H9 (cell line): ENCODE data around the gene GALNT10. TPM values are rescaled to one million over a fixed set of nuclear protein-coding genes. Genes with fewer than 3 reads are reported as not detected.

Experiments
- DNase-seq: peaks from one replicate; pipeline ENCODE4 v3.0.0-alpha.2; 2017
- H2AFZ ChIP-seq: one replicate; pipeline ENCODE4 v1.6.1; 2013; ENCODE audit warnings: mild to moderate bottlenecking, low read length, control low read depth, moderate library complexity
- H2AK5ac ChIP-seq: 2 replicates; pipeline ENCODE4 v1.6.1; 2013; ENCODE audit warnings: low read length, control low read depth, mixed read lengths; ENCODE audit not compliant: insufficient read length
- H2BK120ac ChIP-seq: one replicate; pipeline ENCODE4 v1.6.1; 2013; ENCODE audit warnings: low read depth, mild to moderate bottlenecking, low read length, control low read depth, inconsistent platforms; ENCODE audit not compliant: poor library complexity, severe bottlenecking
- H2BK12ac ChIP-seq: 2 replicates; pipeline ENCODE4 v1.6.1; 2013; ENCODE audit warnings: low read length, control low read depth, mixed read lengths, low read depth; ENCODE audit not compliant: insufficient read length
- H2BK15ac ChIP-seq: 2 replicates; pipeline ENCODE4 v1.6.1; 2013; ENCODE audit warnings: low read depth, low read length, control low read depth
- H2BK20ac ChIP-seq: one replicate; pipeline ENCODE4 v1.6.1; 2013; ENCODE audit warnings: low read depth, mild to moderate bottlenecking, low read length, control low read depth, inconsistent platforms; ENCODE audit not compliant: poor library complexity, severe bottlenecking
- H2BK5ac ChIP-seq: 2 replicates; pipeline ENCODE4 v1.6.1; 2013; ENCODE audit warnings: low read length, control low read depth, mixed read lengths; ENCODE audit not compliant: insufficient read length
- H3K14ac ChIP-seq: 2 replicates; pipeline ENCODE4 v1.6.1; 2013; ENCODE audit warnings: low read length, control low read depth; ENCODE audit not compliant: insufficient read depth
- H3K18ac ChIP-seq: 2 replicates; pipeline ENCODE4 v1.6.1; 2013; ENCODE audit warnings: low read depth, mild to moderate bottlenecking, mixed read lengths, low read length, control low read depth; ENCODE audit not compliant: insufficient read length
- H3K23ac ChIP-seq: 2 replicates; pipeline ENCODE4 v1.6.1; 2013; ENCODE audit warnings: low read length, control low read depth, mixed read lengths, low read depth; ENCODE audit not compliant: insufficient read length
- H3K23me2 ChIP-seq: 2 replicates; pipeline ENCODE4 v1.6.1; 2013; ENCODE audit warnings: low read depth, mild to moderate bottlenecking, mixed read lengths, low read length, control low read depth; ENCODE audit not compliant: insufficient read length, poor library complexity, severe bottlenecking
- H3K27ac ChIP-seq: 2 replicates; pipeline ENCODE4 v1.5.1; 2013; ENCODE audit warnings: low read length, control low read depth, mixed read lengths, low read depth; ENCODE audit not compliant: insufficient read length
- H3K27me3 ChIP-seq: 2 replicates; pipeline ENCODE4 v1.6.1; 2013; ENCODE audit warnings: low read length, control low read depth, inconsistent platforms; ENCODE audit not compliant: insufficient read depth
- H3K4ac ChIP-seq: 2 replicates; pipeline ENCODE4 v1.6.1; 2013; ENCODE audit warnings: low read depth, mild to moderate bottlenecking, control low read depth, inconsistent platforms, low read length, moderate library complexity
- H3K4me1 ChIP-seq: 2 replicates; pipeline ENCODE4 v1.6.1; 2013; ENCODE audit warnings: low read length, control low read depth, inconsistent platforms; ENCODE audit not compliant: insufficient read depth
- H3K4me2 ChIP-seq: 2 replicates; pipeline ENCODE4 v1.6.1; 2013; ENCODE audit warnings: low read length, control low read depth, mixed read lengths; ENCODE audit not compliant: insufficient read length, insufficient read depth
- H3K56ac ChIP-seq: 2 replicates; pipeline ENCODE4 v1.6.1; 2013; ENCODE audit warnings: low read depth, mild to moderate bottlenecking, mixed read lengths, low read length, control low read depth; ENCODE audit not compliant: insufficient read length
- H3K79me1 ChIP-seq: 2 replicates; pipeline ENCODE4 v1.6.1; 2013; ENCODE audit warnings: low read depth, mild to moderate bottlenecking, moderate library complexity, low read length, control low read depth, inconsistent platforms; ENCODE audit not compliant: insufficient read depth, poor library complexity, severe bottlenecking
- H3K79me2 ChIP-seq: 2 replicates; pipeline ENCODE4 v1.6.1; 2013; ENCODE audit warnings: low read length, control low read depth, inconsistent platforms; ENCODE audit not compliant: insufficient read depth
- H3K9ac ChIP-seq: 2 replicates; pipeline ENCODE4 v1.6.1; 2013; ENCODE audit warnings: low read length, control low read depth, mixed read lengths; ENCODE audit not compliant: insufficient read length; ENCODE audit errors: extremely low read depth
- H3K9me3 ChIP-seq: one replicate; pipeline ENCODE4 v1.6.1; 2013; ENCODE audit warnings: low read depth, low read length, inconsistent platforms; ENCODE audit not compliant: control insufficient read depth
- H3T11ph ChIP-seq: one replicate; pipeline ENCODE4 v1.6.1; 2013; ENCODE audit warnings: mild to moderate bottlenecking, low read length, control low read depth, inconsistent platforms
- H4K20me1 ChIP-seq: one replicate; pipeline ENCODE4 v1.6.1; 2013; ENCODE audit not compliant: control insufficient read depth, insufficient read length, insufficient read depth
- H4K5ac ChIP-seq: 2 replicates; pipeline ENCODE4 v1.6.1; 2013; ENCODE audit warnings: low read depth, mild to moderate bottlenecking, mixed read lengths, low read length, control low read depth; ENCODE audit not compliant: insufficient read length
- H4K8ac ChIP-seq: replicated peaks from 2 replicates; pipeline ENCODE4 v1.6.1; 2013; ENCODE audit warnings: low read length, control low read depth, mixed read lengths, low read depth; ENCODE audit not compliant: insufficient read length
- H4K91ac ChIP-seq: 2 replicates; pipeline ENCODE4 v1.6.1; 2013; ENCODE audit warnings: low read depth, mild to moderate bottlenecking, moderate library complexity, mixed read lengths, low read length, control low read depth; ENCODE audit not compliant: insufficient read length
- H3K27ac Mint-ChIP-seq, 3 experiments: 2 replicates in 2 of 3; 3 replicates in 1 of 3; pipeline ENCODE4 v1.8.0; 2020 to 2021; ENCODE audit warnings: mixed read lengths in 3 of 3, mild to moderate bottlenecking in 1 of 3, moderate library complexity in 1 of 3
- H3K27me3 Mint-ChIP-seq: 2 replicates; pipeline ENCODE4 v1.8.0; 2021; ENCODE audit warnings: low read depth, mild to moderate bottlenecking, moderate library complexity, mixed read lengths
- H3K36me3 Mint-ChIP-seq, 3 experiments: 2 replicates in 2 of 3; 3 replicates in 1 of 3; pipeline ENCODE4 v1.8.0; 2020 to 2021; ENCODE audit warnings: low read depth in 3 of 3, mixed read lengths in 3 of 3; ENCODE audit not compliant: insufficient read depth in 1 of 3
- H3K4me1 Mint-ChIP-seq, 2 experiments: 2 replicates each; pipeline ENCODE4 v1.8.0; 2020; ENCODE audit warnings: mixed read lengths in 2 of 2
- H3K4me3 Mint-ChIP-seq, 2 experiments: 2 replicates in 1 of 2; 3 replicates in 1 of 2; pipeline ENCODE4 v1.8.0; 2020 to 2021; ENCODE audit warnings: mild to moderate bottlenecking in 2 of 2, mixed read lengths in 2 of 2, moderate library complexity in 1 of 2
- H3K9me3 Mint-ChIP-seq, 2 experiments: 2 replicates in 1 of 2; 3 replicates in 1 of 2; pipeline ENCODE4 v1.8.0; 2020; ENCODE audit warnings: mild to moderate bottlenecking in 2 of 2, mixed read lengths in 2 of 2, moderate library complexity in 1 of 2
- CTCF ChIP-seq: fragments of 200-600 bp; sonication (generic); conservative IDR thresholded peaks from 3 replicates; pipeline ENCODE4 v1.8.0; 2021; ENCODE audit warnings: antibody characterized with exemption, mild to moderate bottlenecking
- total RNA-seq: library from RNA; stranded (reverse); gene quantifications from 2 replicates; pipeline ENCODE4 v1.2.1, GENCODE V29; 2021

Gene GALNT10
- total RNA-seq, 1 experiment from 2014 or later: 15.4 TPM

- H4K5ac ChIP-seq: no peak overlapping the region
- peaks cover 9 to 15% (median 10%) of the 10 kb centered on the region in 3 experiments for H3K36me3 Mint-ChIP-seq
- H3K79me2 ChIP-seq: no peaks in the 10 kb centered on the region
- no peak overlapping the region for H2BK12ac ChIP-seq
- H4K8ac ChIP-seq: no peak overlapping the region
- no peak overlapping the region; a peak in 1 of 7 replicates for H3K27ac Mint-ChIP-seq
- H2BK5ac ChIP-seq: no peak overlapping the region
- no peaks in the 10 kb centered on the region for H4K20me1 ChIP-seq
- H3K14ac ChIP-seq: no peak overlapping the region
- H3K4me2 ChIP-seq: no peak overlapping the region
- H3K56ac ChIP-seq: no peak overlapping the region
- TF ChIP-seq CTCF: no peak
- H3K27ac ChIP-seq: no peak overlapping the region
- no peak overlapping the region for H2AK5ac ChIP-seq
- H2AFZ ChIP-seq: no peak overlapping the region
- DNase-seq: no peak
- no peak overlapping the region for H3K4ac ChIP-seq
- H2BK15ac ChIP-seq: no peak overlapping the region
- H3K9ac ChIP-seq: no peak overlapping the region
- no peak overlapping the region for H3K4me3 Mint-ChIP-seq
- H3K9me3 ChIP-seq: no peaks in the 10 kb centered on the region
- H3T11ph ChIP-seq: no peak overlapping the region
- H3K18ac ChIP-seq: no peak overlapping the region
- peaks cover 18 to 19% of the 10 kb centered on the region in 2 experiments; a peak in 4 of 5 replicates for H3K9me3 Mint-ChIP-seq
- H2BK20ac ChIP-seq: no peak overlapping the region
- H3K4me1 Mint-ChIP-seq: peaks cover 0 to 4% of the 10 kb centered on the region in 2 experiments; a peak in 1 of 4 replicates
- no peaks in the 10 kb centered on the region for H3K27me3 ChIP-seq
- H2BK120ac ChIP-seq: no peak overlapping the region
- no peak overlapping the region for H4K91ac ChIP-seq
- no peaks in the 10 kb centered on the region for H3K23me2 ChIP-seq
- no peaks in the 10 kb centered on the region for H3K79me1 ChIP-seq
- no peak overlapping the region for H3K23ac ChIP-seq
- no peaks in the 10 kb centered on the region for H3K27me3 Mint-ChIP-seq
- no peaks in the 10 kb centered on the region for H3K4me1 ChIP-seq
Observed at GRCh38 chr5:154230526-154230925, 40.0 kb downstream of the GALNT10 start.
